ENCODE measurements around the gene PFDN5.
"Not testable (repeated sequence)": the region's sequence is repeated elsewhere in the genome, so short reads cannot be mapped to it uniquely, and the experiment has no call there.

DNA sequence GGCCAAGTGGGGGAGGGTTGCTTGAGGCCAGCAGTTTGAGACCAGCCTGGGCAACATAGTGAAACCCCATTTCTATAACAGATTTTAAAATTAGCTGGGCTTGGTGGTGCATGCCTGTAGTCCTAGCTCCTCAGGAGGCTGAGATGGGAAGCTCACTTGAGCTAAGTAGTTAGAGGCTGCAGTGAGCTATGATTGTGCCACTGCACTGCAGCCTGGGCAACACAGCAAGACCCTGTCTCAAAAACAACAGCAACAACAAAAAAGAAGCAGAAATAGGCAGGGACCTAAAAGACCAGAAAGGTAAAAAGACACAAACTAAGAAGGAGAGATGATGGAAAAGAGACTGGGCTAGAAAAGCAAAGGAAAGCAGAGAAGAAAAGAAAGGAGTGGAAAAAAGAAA, 37.0 kb downstream of the PFDN5 start:
- TF ChIP-seq, protein P1, sequence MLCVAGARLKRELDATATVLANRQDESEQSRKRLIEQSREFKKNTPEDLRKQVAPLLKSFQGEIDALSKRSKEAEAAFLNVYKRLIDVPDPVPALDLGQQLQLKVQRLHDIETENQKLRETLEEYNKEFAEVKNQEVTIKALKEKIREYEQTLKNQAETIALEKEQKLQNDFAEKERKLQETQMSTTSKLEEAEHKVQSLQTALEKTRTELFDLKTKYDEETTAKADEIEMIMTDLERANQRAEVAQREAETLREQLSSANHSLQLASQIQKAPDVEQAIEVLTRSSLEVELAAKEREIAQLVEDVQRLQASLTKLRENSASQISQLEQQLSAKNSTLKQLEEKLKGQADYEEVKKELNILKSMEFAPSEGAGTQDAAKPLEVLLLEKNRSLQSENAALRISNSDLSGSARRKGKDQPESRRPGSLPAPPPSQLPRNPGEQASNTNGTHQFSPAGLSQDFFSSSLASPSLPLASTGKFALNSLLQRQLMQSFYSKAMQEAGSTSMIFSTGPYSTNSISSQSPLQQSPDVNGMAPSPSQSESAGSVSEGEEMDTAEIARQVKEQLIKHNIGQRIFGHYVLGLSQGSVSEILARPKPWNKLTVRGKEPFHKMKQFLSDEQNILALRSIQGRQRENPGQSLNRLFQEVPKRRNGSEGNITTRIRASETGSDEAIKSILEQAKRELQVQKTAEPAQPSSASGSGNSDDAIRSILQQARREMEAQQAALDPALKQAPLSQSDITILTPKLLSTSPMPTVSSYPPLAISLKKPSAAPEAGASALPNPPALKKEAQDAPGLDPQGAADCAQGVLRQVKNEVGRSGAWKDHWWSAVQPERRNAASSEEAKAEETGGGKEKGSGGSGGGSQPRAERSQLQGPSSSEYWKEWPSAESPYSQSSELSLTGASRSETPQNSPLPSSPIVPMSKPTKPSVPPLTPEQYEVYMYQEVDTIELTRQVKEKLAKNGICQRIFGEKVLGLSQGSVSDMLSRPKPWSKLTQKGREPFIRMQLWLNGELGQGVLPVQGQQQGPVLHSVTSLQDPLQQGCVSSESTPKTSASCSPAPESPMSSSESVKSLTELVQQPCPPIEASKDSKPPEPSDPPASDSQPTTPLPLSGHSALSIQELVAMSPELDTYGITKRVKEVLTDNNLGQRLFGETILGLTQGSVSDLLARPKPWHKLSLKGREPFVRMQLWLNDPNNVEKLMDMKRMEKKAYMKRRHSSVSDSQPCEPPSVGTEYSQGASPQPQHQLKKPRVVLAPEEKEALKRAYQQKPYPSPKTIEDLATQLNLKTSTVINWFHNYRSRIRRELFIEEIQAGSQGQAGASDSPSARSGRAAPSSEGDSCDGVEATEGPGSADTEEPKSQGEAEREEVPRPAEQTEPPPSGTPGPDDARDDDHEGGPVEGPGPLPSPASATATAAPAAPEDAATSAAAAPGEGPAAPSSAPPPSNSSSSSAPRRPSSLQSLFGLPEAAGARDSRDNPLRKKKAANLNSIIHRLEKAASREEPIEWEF (IDR thresholded peaks at IDR 0.05; ENCODE audit: insufficient replicate concordance, low read depth, low read length) = not testable (repeated sequence)
- TF ChIP-seq, protein P2, sequence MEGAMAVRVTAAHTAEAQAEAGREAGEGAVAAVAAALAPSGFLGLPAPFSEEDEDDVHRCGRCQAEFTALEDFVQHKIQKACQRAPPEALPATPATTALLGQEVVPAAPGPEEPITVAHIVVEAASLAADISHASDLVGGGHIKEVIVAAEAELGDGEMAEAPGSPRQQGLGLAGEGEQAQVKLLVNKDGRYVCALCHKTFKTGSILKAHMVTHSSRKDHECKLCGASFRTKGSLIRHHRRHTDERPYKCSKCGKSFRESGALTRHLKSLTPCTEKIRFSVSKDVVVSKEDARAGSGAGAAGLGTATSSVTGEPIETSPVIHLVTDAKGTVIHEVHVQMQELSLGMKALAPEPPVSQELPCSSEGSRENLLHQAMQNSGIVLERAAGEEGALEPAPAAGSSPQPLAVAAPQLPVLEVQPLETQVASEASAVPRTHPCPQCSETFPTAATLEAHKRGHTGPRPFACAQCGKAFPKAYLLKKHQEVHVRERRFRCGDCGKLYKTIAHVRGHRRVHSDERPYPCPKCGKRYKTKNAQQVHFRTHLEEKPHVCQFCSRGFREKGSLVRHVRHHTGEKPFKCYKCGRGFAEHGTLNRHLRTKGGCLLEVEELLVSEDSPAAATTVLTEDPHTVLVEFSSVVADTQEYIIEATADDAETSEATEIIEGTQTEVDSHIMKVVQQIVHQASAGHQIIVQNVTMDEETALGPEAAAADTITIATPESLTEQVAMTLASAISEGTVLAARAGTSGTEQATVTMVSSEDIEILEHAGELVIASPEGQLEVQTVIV (IDR thresholded peaks at IDR 0.05; ENCODE audit: borderline replicate concordance, partially characterized antibody) = not testable (repeated sequence)
- TF ChIP-seq, protein P3, sequence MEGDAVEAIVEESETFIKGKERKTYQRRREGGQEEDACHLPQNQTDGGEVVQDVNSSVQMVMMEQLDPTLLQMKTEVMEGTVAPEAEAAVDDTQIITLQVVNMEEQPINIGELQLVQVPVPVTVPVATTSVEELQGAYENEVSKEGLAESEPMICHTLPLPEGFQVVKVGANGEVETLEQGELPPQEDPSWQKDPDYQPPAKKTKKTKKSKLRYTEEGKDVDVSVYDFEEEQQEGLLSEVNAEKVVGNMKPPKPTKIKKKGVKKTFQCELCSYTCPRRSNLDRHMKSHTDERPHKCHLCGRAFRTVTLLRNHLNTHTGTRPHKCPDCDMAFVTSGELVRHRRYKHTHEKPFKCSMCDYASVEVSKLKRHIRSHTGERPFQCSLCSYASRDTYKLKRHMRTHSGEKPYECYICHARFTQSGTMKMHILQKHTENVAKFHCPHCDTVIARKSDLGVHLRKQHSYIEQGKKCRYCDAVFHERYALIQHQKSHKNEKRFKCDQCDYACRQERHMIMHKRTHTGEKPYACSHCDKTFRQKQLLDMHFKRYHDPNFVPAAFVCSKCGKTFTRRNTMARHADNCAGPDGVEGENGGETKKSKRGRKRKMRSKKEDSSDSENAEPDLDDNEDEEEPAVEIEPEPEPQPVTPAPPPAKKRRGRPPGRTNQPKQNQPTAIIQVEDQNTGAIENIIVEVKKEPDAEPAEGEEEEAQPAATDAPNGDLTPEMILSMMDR (IDR thresholded peaks at IDR 0.05 in 2 of 3, conservative IDR thresholded peaks at IDR 0.05 in 1 of 3; ENCODE audit: control insufficient read depth in 2 of 3, extremely low read depth in 1 of 3, insufficient read depth in 1 of 3, low read depth in 3 of 3, low read length in 3 of 3) = not testable (repeated sequence)
- TF ChIP-seq JUNB (IDR thresholded peaks at IDR 0.05); IKZF2 (IDR thresholded peaks at IDR 0.05); MEF2A (IDR thresholded peaks at IDR 0.05; ENCODE audit: insufficient read depth, low read depth, low read length); CBX5 (IDR thresholded peaks at IDR 0.05; ENCODE audit: low read depth); PAX8 (IDR thresholded peaks at IDR 0.05); ZBED1 (IDR thresholded peaks at IDR 0.05; ENCODE audit: borderline replicate concordance): not testable (repeated sequence)
- TF ChIP-seq, protein P4, sequence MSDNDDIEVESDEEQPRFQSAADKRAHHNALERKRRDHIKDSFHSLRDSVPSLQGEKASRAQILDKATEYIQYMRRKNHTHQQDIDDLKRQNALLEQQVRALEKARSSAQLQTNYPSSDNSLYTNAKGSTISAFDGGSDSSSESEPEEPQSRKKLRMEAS (IDR thresholded peaks at IDR 0.05; ENCODE audit: low read depth, low read length) = not testable (repeated sequence)
- TF ChIP-seq, protein P5, sequence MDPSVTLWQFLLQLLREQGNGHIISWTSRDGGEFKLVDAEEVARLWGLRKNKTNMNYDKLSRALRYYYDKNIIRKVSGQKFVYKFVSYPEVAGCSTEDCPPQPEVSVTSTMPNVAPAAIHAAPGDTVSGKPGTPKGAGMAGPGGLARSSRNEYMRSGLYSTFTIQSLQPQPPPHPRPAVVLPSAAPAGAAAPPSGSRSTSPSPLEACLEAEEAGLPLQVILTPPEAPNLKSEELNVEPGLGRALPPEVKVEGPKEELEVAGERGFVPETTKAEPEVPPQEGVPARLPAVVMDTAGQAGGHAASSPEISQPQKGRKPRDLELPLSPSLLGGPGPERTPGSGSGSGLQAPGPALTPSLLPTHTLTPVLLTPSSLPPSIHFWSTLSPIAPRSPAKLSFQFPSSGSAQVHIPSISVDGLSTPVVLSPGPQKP (IDR thresholded peaks at IDR 0.05; ENCODE audit: low read depth, low read length) = not testable (repeated sequence)

All from GM12878 (cell line).